GM19238 (cell line): Measurements from ENCODE around the gene RNF13.

ENCODE experiments used
- DNase-seq: peaks from one replicate; pipeline ENCODE4 v3.0.0; 2011; ENCODE audit warnings: low spot score; ENCODE audit not compliant: insufficient read length

RNF13 gene

GRCh38 chr3:149812606-149813366 is at the start of gene RNF13:
RNF13 (plus strand) TSS chr3:149813215; CDS start chr3:149846027, 32,812 bp downstream.
- peak; percentile 64 for DNase-seq

- DNase-seq: no peak
These were observed 49.3 kb upstream of the RNF13 start for GRCh38 chr3:149763565-149764195.

- no peak for DNase-seq
These were observed 48.7 kb upstream of the RNF13 start for GRCh38 chr3:149764302-149764701.

- DNase-seq: no peak
These were observed 47.2 kb upstream of the RNF13 start for GRCh38 chr3:149765762-149766334.

GRCh38 chr3:149767720-149768119 is 45.3 kb upstream of the RNF13 start:
- DNase-seq: no peak

GRCh38 chr3:149768704-149769103 is 44.3 kb upstream of the RNF13 start:
- DNase-seq: no peak

- no peak for DNase-seq
These were observed 42.8 kb upstream of the RNF13 start for GRCh38 chr3:149770246-149770645.

- peak; percentile 19 for DNase-seq
These were observed 41.3 kb upstream of the RNF13 start for GRCh38 chr3:149771652-149772271.

- no peak for DNase-seq
These were observed 40.2 kb upstream of the RNF13 start for GRCh38 chr3:149772861-149773260.

GRCh38 chr3:149776170-149776569 is 36.8 kb upstream of the RNF13 start:
- DNase-seq: no peak

- DNase-seq: no peak
These were observed 35.4 kb upstream of the RNF13 start for GRCh38 chr3:149777414-149778214.

GRCh38 chr3:149781211-149781610 is 31.8 kb upstream of the RNF13 start:
- no peak for DNase-seq

- DNase-seq: no peak
These were observed 31.3 kb upstream of the RNF13 start for GRCh38 chr3:149781741-149782140.

- DNase-seq: no peak
These were observed 29.4 kb upstream of the RNF13 start for GRCh38 chr3:149783576-149783975.

- no peak for DNase-seq
These were observed 28.8 kb upstream of the RNF13 start for GRCh38 chr3:149784064-149784704.

- DNase-seq: no peak
These were observed 22.7 kb upstream of the RNF13 start for GRCh38 chr3:149790268-149790667.

GRCh38 chr3:149790698-149791097 is 22.3 kb upstream of the RNF13 start:
- no peak for DNase-seq

- DNase-seq: no peak
These were observed 20.4 kb upstream of the RNF13 start, which contains the start of gene ANKUB1 for GRCh38 chr3:149792452-149793270. ANKUB1 (minus strand) TSS chr3:149792554; CDS start chr3:149792366, 188 bp downstream.

GRCh38 chr3:149796026-149796425 is 17.0 kb upstream of the RNF13 start:
- DNase-seq: no peak

- DNase-seq: no peak
These were observed 12.3 kb upstream of the RNF13 start for GRCh38 chr3:149800693-149801092.
